ENCODE measurements around the gene ZNF827.
"Not testable (repeated sequence)": the region's sequence is repeated elsewhere in the genome, so short reads cannot be mapped to it uniquely, and the experiment has no call there.

ZNF827 gene

GRCh38 chr4:145860446-145860845 lies 78.2 kb downstream of the ZNF827 start:
- no peak for DNase-seq

- DNase-seq, result no peak
Measured at GRCh38 chr4:145859926-145860325, 78.7 kb downstream of the ZNF827 start.

GRCh38 chr4:145859426-145859825 lies 79.2 kb downstream of the ZNF827 start:
- no peak for DNase-seq

- DNase-seq, result no peak
Measured at GRCh38 chr4:145852256-145852839, 86.3 kb downstream of the ZNF827 start.

- no peak for DNase-seq
Measured at GRCh38 chr4:145851511-145852201, 87.0 kb downstream of the ZNF827 start.

GRCh38 chr4:145847764-145848163 lies 90.9 kb downstream of the ZNF827 start:
- DNase-seq, result no peak

GRCh38 chr4:145845118-145845517 lies 93.5 kb downstream of the ZNF827 start:
- no peak for DNase-seq

- DNase-seq, result no peak
Measured at GRCh38 chr4:145843639-145844038, 95.0 kb downstream of the ZNF827 start.

GRCh38 chr4:145843148-145843547 lies 95.5 kb downstream of the ZNF827 start:
- no peak for DNase-seq

GRCh38 chr4:145842224-145842887 lies 96.3 kb downstream of the ZNF827 start:
- no peak for DNase-seq

GRCh38 chr4:145840801-145841200 lies 97.8 kb downstream of the ZNF827 start:
- no peak for DNase-seq

GRCh38 chr4:145840162-145840768 lies 98.4 kb downstream of the ZNF827 start:
- no peak for DNase-seq

- DNase-seq, result no peak
Measured at GRCh38 chr4:145839151-145839550, 99.5 kb downstream of the ZNF827 start.

GRCh38 chr4:145832384-145832783 lies 106.2 kb downstream of the ZNF827 start:
- not testable (repeated sequence) for DNase-seq

GRCh38 chr4:145830699-145831098 lies 107.9 kb downstream of the ZNF827 start:
- DNase-seq, result no peak

- DNase-seq, result no peak
Measured at GRCh38 chr4:145829629-145830395, 108.8 kb downstream of the ZNF827 start.

GRCh38 chr4:145828802-145829485 lies 109.7 kb downstream of the ZNF827 start:
- DNase-seq, result no peak

GRCh38 chr4:145827885-145828284 lies 110.7 kb downstream of the ZNF827 start:
- DNase-seq, result no peak

GRCh38 chr4:145825255-145825654 lies 113.4 kb downstream of the ZNF827 start:
- DNase-seq, result no peak

GRCh38 chr4:145824463-145824862 lies 114.2 kb downstream of the ZNF827 start:
- no peak for DNase-seq

- DNase-seq, result no peak
Measured at GRCh38 chr4:145823743-145824142, 114.9 kb downstream of the ZNF827 start.

GRCh38 chr4:145822581-145822980 lies 116.0 kb downstream of the ZNF827 start:
- no peak for DNase-seq

All from effector CD8-positive, alpha-beta T cell (primary cell).